ENCODE measurements around the gene ITGB5.

ITGB5 gene

GRCh38 chr3:124862006-124862405 lies 25.2 kb downstream of the ITGB5 start:
- FAIRE-seq (peak; percentile 17), DNase-seq (ENCODE audit: low spot score) (no peak)

GRCh38 chr3:124861041-124861440 lies 26.1 kb downstream of the ITGB5 start:
- DNase-seq (ENCODE audit: low spot score): no peak
- no peak for FAIRE-seq

- peak; percentile 92 for DNase-seq (ENCODE audit: low spot score)
- FAIRE-seq: peak; percentile 92
These were observed 26.6 kb downstream of the ITGB5 start for GRCh38 chr3:124860599-124860998.

- no peak for FAIRE-seq
- DNase-seq (ENCODE audit: low spot score): peak; percentile 77
These were observed 28.1 kb downstream of the ITGB5 start for GRCh38 chr3:124859025-124859424.

- FAIRE-seq (peak; percentile 27), DNase-seq (ENCODE audit: low spot score) (no peak)
These were observed 28.9 kb downstream of the ITGB5 start for GRCh38 chr3:124858275-124858674.

GRCh38 chr3:124856677-124857076 lies 30.5 kb downstream of the ITGB5 start:
- no peak for FAIRE-seq
- no peak for DNase-seq (ENCODE audit: low spot score)

- DNase-seq (ENCODE audit: low spot score) (no peak), FAIRE-seq (no peak)
These were observed 33.2 kb downstream of the ITGB5 start for GRCh38 chr3:124854009-124854408.

- DNase-seq (ENCODE audit: low spot score): no peak
- no peak for FAIRE-seq
These were observed 33.7 kb downstream of the ITGB5 start for GRCh38 chr3:124853446-124853845.

- no peak for FAIRE-seq
- no peak for DNase-seq (ENCODE audit: low spot score)
These were observed 35.3 kb downstream of the ITGB5 start for GRCh38 chr3:124851905-124852304.

- DNase-seq (ENCODE audit: low spot score) (no peak), FAIRE-seq (no peak)
These were observed 36.0 kb downstream of the ITGB5 start for GRCh38 chr3:124851136-124851535.

- FAIRE-seq: no peak
- DNase-seq (ENCODE audit: low spot score): no peak
These were observed 36.5 kb downstream of the ITGB5 start for GRCh38 chr3:124850633-124851032.

GRCh38 chr3:124850212-124850611 lies 37.0 kb downstream of the ITGB5 start:
- no peak for FAIRE-seq
- DNase-seq (ENCODE audit: low spot score): no peak

GRCh38 chr3:124848300-124848699 lies 38.9 kb downstream of the ITGB5 start:
- DNase-seq (ENCODE audit: low spot score) (no peak), FAIRE-seq (no peak)

GRCh38 chr3:124847863-124848262 lies 39.3 kb downstream of the ITGB5 start:
- DNase-seq (ENCODE audit: low spot score) (no peak), FAIRE-seq (no peak)

- FAIRE-seq: no peak
- no peak for DNase-seq (ENCODE audit: low spot score)
These were observed 40.1 kb downstream of the ITGB5 start for GRCh38 chr3:124847051-124847450.

- FAIRE-seq (no peak), DNase-seq (ENCODE audit: low spot score) (no peak)
These were observed 41.0 kb downstream of the ITGB5 start for GRCh38 chr3:124846189-124846588.

- DNase-seq (ENCODE audit: low spot score) (no peak), FAIRE-seq (no peak)
These were observed 41.8 kb downstream of the ITGB5 start for GRCh38 chr3:124845406-124845805.

GRCh38 chr3:124843506-124844177 lies 43.5 kb downstream of the ITGB5 start:
- DNase-seq (ENCODE audit: low spot score) (no peak), FAIRE-seq (no peak)

GRCh38 chr3:124843047-124843446 lies 44.1 kb downstream of the ITGB5 start:
- no peak for DNase-seq (ENCODE audit: low spot score)
- no peak for FAIRE-seq

GRCh38 chr3:124841517-124841916 lies 45.6 kb downstream of the ITGB5 start:
- FAIRE-seq: no peak
- DNase-seq (ENCODE audit: low spot score): no peak

- DNase-seq (ENCODE audit: low spot score) (no peak), FAIRE-seq (no peak)
These were observed 46.8 kb downstream of the ITGB5 start for GRCh38 chr3:124840331-124840730.

- FAIRE-seq (no peak), DNase-seq (ENCODE audit: low spot score) (no peak)
These were observed 47.3 kb downstream of the ITGB5 start for GRCh38 chr3:124839896-124840295.

GRCh38 chr3:124838963-124839362 lies 48.2 kb downstream of the ITGB5 start:
- DNase-seq (ENCODE audit: low spot score) (no peak), FAIRE-seq (no peak)

GRCh38 chr3:124837730-124838186 lies 49.4 kb downstream of the ITGB5 start:
- DNase-seq (ENCODE audit: low spot score) (no peak), FAIRE-seq (no peak)
